GM12878 (cell line): ENCODE results near the gene MRPS14. TPM values are rescaled to one million over a fixed set of nuclear protein-coding genes. Genes with fewer than 3 reads are reported as not detected.

Source experiments
- ATAC-seq: fragments of 200-7000 bp; cut with Tn5 transposase; 3 replicates; pipeline ENCODE4 v1.9.1; 2020; ENCODE audit warnings: mild to moderate bottlenecking, moderate library complexity
- BruUV-seq: library from RNA; stranded (reverse); fragments of 400-500 nt; replicated peaks from 2 replicates; lab custom pipeline; 2021; lab: Mats Ljungman, UMichigan
- CTCF ChIA-PET: fragments of 300-600 bp; sonication (Branson Sonifier 250); formaldehyde crosslinking; extraction: SDS; loops from one replicate; lab custom pipeline; 2021; ENCODE audit warnings: inconsistent platforms; lab: Yijun Ruan, JAX
- POLR2A ChIA-PET: fragments of 350-600 bp; formaldehyde crosslinking; extraction: SDS; loops from one replicate; lab custom pipeline; 2021; ENCODE audit warnings: inconsistent platforms; lab: Charles Lee
- RAD21 ChIA-PET: fragments of 300-600 bp; sonication (Branson Sonifier 250); formaldehyde crosslinking; loops from one replicate; lab custom pipeline; 2023; ENCODE audit warnings: antibody characterized with exemption; ENCODE audit not compliant: unreplicated experiment; lab: Charles Lee
- SMC1A ChIA-PET: fragments of 300-600 bp; sonication (Branson Sonifier 250); formaldehyde crosslinking; loops from one replicate; lab custom pipeline; 2023; ENCODE audit not compliant: unreplicated experiment, uncharacterized antibody; lab: Charles Lee
- DNase-seq: peaks from one replicate; pipeline ENCODE4 v3.0.0-alpha.2; 2011; ENCODE audit warnings: low read depth, low spot score
- FAIRE-seq: peaks from 3 replicates; lab custom pipeline; 2011; peaks lifted over from hg19 to GRCh38; lab: Jason Lieb, UNC
- H2AFZ ChIP-seq: 2 replicates; pipeline ENCODE4 v1.6.0; 2011; ENCODE audit warnings: low read depth, low read length, control low read depth; ENCODE audit not compliant: control insufficient read depth
- H3K27ac ChIP-seq: 2 replicates; pipeline ENCODE4 v1.5.1; 2011; ENCODE audit warnings: control low read depth; ENCODE audit not compliant: control insufficient read depth, insufficient read depth
- H3K27me3 ChIP-seq, 2 experiments: replicated peaks in 1 of 2; 2 replicates each; pipeline versions ENCODE4 v1.6.0 to v1.6.1; 2011; ENCODE audit warnings: low read length in 1 of 2; ENCODE audit not compliant: control insufficient read depth in 2 of 2, insufficient read depth in 2 of 2
- H3K36me3 ChIP-seq, 2 experiments: 2 replicates each; pipeline ENCODE4 v1.5.1; 2011; ENCODE audit warnings: low read length in 1 of 2; ENCODE audit not compliant: control insufficient read depth in 2 of 2, insufficient read depth in 2 of 2
- H3K4me1 ChIP-seq: 2 replicates; pipeline ENCODE4 v1.6.1; 2011; ENCODE audit warnings: mild to moderate bottlenecking, low read length, moderate library complexity, mixed read lengths; ENCODE audit not compliant: control insufficient read depth, insufficient read depth
- H3K4me2 ChIP-seq: 2 replicates; pipeline ENCODE4 v1.6.0; 2011; ENCODE audit warnings: control low read depth; ENCODE audit not compliant: control insufficient read depth, insufficient read depth
- H3K4me3 ChIP-seq: fragments of 200-600 bp; sonication (generic); 2 replicates; pipeline ENCODE4 v1.5.1; 2016
- H3K79me2 ChIP-seq: 2 replicates; pipeline ENCODE4 v1.6.0; 2011; ENCODE audit warnings: low read length; ENCODE audit not compliant: control insufficient read depth, insufficient read depth
- H3K9ac ChIP-seq: 2 replicates; pipeline ENCODE4 v1.8.0; 2011; ENCODE audit warnings: low read length, control low read depth, mixed read lengths; ENCODE audit not compliant: control insufficient read depth, insufficient read depth
- H3K9me3 ChIP-seq: replicated peaks from 3 replicates; pipeline ENCODE4 v1.5.1; 2011; ENCODE audit warnings: mild to moderate bottlenecking, low read length; ENCODE audit not compliant: control insufficient read depth, insufficient read depth
- H4K20me1 ChIP-seq: 2 replicates; pipeline ENCODE4 v1.6.0; 2011; ENCODE audit not compliant: control insufficient read depth, insufficient read depth
- BHLHE40 ChIP-seq, 2 experiments: fragments of 450-650 bp in 1 of 2; IDR thresholded peaks; 2 replicates each; pipeline ENCODE4 v1.6.1; 2011 to 2017; ENCODE audit warnings: low read depth in 2 of 2, borderline replicate concordance in 1 of 2, improper control_type of control experiment in 1 of 2, low read length in 1 of 2, mild to moderate bottlenecking in 1 of 2
- CEBPZ ChIP-seq: fragments of 150-350 bp; IDR thresholded peaks from 2 replicates; pipeline ENCODE4 v1.6.1; 2016; ENCODE audit warnings: low read depth, low read length
- DPF2 ChIP-seq: fragments of 450-650 bp; IDR thresholded peaks from 2 replicates; pipeline ENCODE4 v1.6.1; 2017; ENCODE audit warnings: mild to moderate bottlenecking
- HDGF ChIP-seq: fragments of 450-650 bp; IDR thresholded peaks from 2 replicates; pipeline ENCODE4 v1.6.1; 2016; ENCODE audit warnings: antibody characterized with exemption
- HSF1 ChIP-seq: fragments of 150-350 bp; IDR thresholded peaks from 2 replicates; pipeline ENCODE4 v1.6.1; 2014; ENCODE audit warnings: mild to moderate bottlenecking, low read depth, low read length
- IKZF2 ChIP-seq, 2 experiments: fragments of 450-650 bp; IDR thresholded peaks; 2 replicates each; pipeline ENCODE4 v1.6.1; 2017; ENCODE audit warnings: mild to moderate bottlenecking in 2 of 2, moderate library complexity in 2 of 2
- IRF3 ChIP-seq: fragments of 450-650 bp; IDR thresholded peaks from 2 replicates; pipeline ENCODE4 v1.6.1; 2014; ENCODE audit warnings: mild to moderate bottlenecking
- MEF2A ChIP-seq: IDR thresholded peaks from 2 replicates; pipeline ENCODE4 v1.6.1; 2011; ENCODE audit warnings: low read depth, mild to moderate bottlenecking, low read length, moderate library complexity; ENCODE audit not compliant: insufficient read depth
- MEF2B ChIP-seq: fragments of 450-650 bp; IDR thresholded peaks from 2 replicates; pipeline ENCODE4 v1.6.1; 2018; ENCODE audit warnings: mild to moderate bottlenecking, moderate library complexity; ENCODE audit not compliant: partially characterized antibody, poor library complexity, severe bottlenecking
- RUNX3 ChIP-seq: IDR thresholded peaks from 2 replicates; pipeline ENCODE4 v1.6.1; 2012; ENCODE audit warnings: low read length, inconsistent platforms
- SMARCA5 ChIP-seq: fragments of 450-650 bp; IDR thresholded peaks from 2 replicates; pipeline ENCODE4 v1.6.1; 2017; ENCODE audit warnings: mild to moderate bottlenecking
- USF2 ChIP-seq: IDR thresholded peaks from 2 replicates; pipeline ENCODE4 v1.6.1; 2011; ENCODE audit warnings: low read depth, low read length, improper control_type of control experiment, borderline replicate concordance
- ZBTB33 ChIP-seq: fragments of 450-650 bp; IDR thresholded peaks from 2 replicates; pipeline ENCODE4 v1.6.1; 2017; ENCODE audit warnings: mild to moderate bottlenecking
- WGBS: methylation state at CpG from one replicate; pipeline ENCODE4 v1.1.6; 2016; ENCODE audit warnings: low lambda C conversion rate; ENCODE audit not compliant: insufficient replicate concordance, insufficient coverage; ENCODE audit errors: missing lambda C conversion rate; 5-methylcytosine and 5-hydroxymethylcytosine counted together
- in situ Hi-C: fragments of 300-500 bp; cut with MboI; formaldehyde crosslinking; loops from 9 replicates; pipeline ENCODE4 v1.14.3; 2018; ENCODE audit warnings: mixed read lengths
- intact Hi-C: fragments of 100-400 bp; cut with micrococcal nuclease; formaldehyde crosslinking; loops from one replicate; pipeline ENCODE4 v1.14.2; 2022; ENCODE audit not compliant: unreplicated experiment
- polyA plus RNA-seq, 11 experiments: library from polyadenylated mRNA; depleted of rRNA in 4 of 11; unstranded in 6 of 11; stranded (reverse) in 5 of 11; fragments of >200 nt; fragmentation: Nextera tagmentation in 4 of 11; fragmentation: Illumina TruSeq in 1 of 11; extraction: Ambion mirVana in 4 of 11; extraction: Trizol in 1 of 11; gene quantifications; 1 replicate in 1 of 11; 2 replicates in 10 of 11; pipeline versions ENCODE4 v1.2.1 to v1.2.3, GENCODE V29; 2011 to 2016; ENCODE audit warnings: inconsistent platforms in 2 of 11, missing spikeins in 2 of 11, low read depth in 1 of 11
- total RNA-seq, 4 experiments: library from RNA; depleted of rRNA in 3 of 4; stranded (reverse); fragments of >200 nt in 3 of 4; fragmentation: Illumina TruSeq in 1 of 4; extraction: Trizol in 1 of 4; gene quantifications; 2 replicates each; pipeline versions ENCODE4 v1.2.1 to v1.2.3, GENCODE V29; 2013 to 2021

MRPS14 gene
- total and polyA plus RNA-seq, 10 of the 15 experiments (the other 5 are each of a cell fraction or from before 2014, with no cell fraction given): 31.1 to 224 (median 50.4) TPM

- TF ChIP-seq CEBPZ (no peak), HSF1 (no peak), RUNX3 (no peak), SMARCA5 (no peak)
Measured at GRCh38 chr1:175037416-175037815, 14.2 kb upstream of the MRPS14 start (continued).

- H3K4me1 ChIP-seq: no peaks in the 10 kb centered on the region
- ATAC-seq (no peak), FAIRE-seq (no peak)
- ChIA-PET POLR2A (no interaction called here), RAD21 (interaction anchor here (1.6 kb wide), 1 partner anchor 89 kb away, joined by 4 read pairs; no protein-coding TSS in a partner anchor), SMC1A (interaction anchor here (1.2 kb wide), 1 partner anchor 89 kb away, joined by 4 read pairs; no protein-coding TSS in a partner anchor)
- no peak overlapping the region for H3K9ac ChIP-seq
- H3K36me3 ChIP-seq: no peaks in the 10 kb centered on the region
- H2AFZ ChIP-seq: no peak overlapping the region
- no peaks in the 10 kb centered on the region for H4K20me1 ChIP-seq
- no peak overlapping the region for H3K4me3 ChIP-seq
- H3K9me3 ChIP-seq: no peaks in the 10 kb centered on the region
- TF ChIP-seq IKZF2 (IDR thresholded peaks at IDR 0.05) (no peak), USF2 (no peak), MEF2B (no peak), DPF2 (no peak), IRF3 (no peak), BHLHE40 (IDR thresholded peaks at IDR 0.05; ENCODE audit: borderline replicate concordance in 1 of 2, low read depth in 2 of 2, low read length in 1 of 2) (no peak), HDGF (no peak), MEF2A (no peak), ZBTB33 (no peak)
- TF ChIP-seq, all 136 proteins: peak for 0
- H3K79me2 ChIP-seq: no peaks in the 10 kb centered on the region
- 35% methylated on average over 3 of the region's 3 CpGs for WGBS
- intact Hi-C loops: no loop called here
- H3K27me3 ChIP-seq: peaks cover 0 to 3% of the 10 kb centered on the region in 2 experiments; a peak in 2 of 4 replicates
- H3K4me2 ChIP-seq: no peak overlapping the region
- no TSS peak for BruUV-seq
- in situ Hi-C loops: no loop called here
- no peak overlapping the region for H3K27ac ChIP-seq
- CTCF ChIA-PET: interaction anchor here (0.9 to 2.3 kb wide), 5 partner anchors 12 to 118 kb away, joined by 3 to 8 read pairs (median 3); no protein-coding TSS in a partner anchor
- DNase-seq: no peak
Measured at GRCh38 chr1:175036476-175036875, 13.3 kb upstream of the MRPS14 start.
